Adrenal gland (tissue), 12 donors: ENCODE data around the gene DLX3. TPM values are rescaled to one million over a fixed set of nuclear protein-coding genes. Genes with fewer than 3 reads are reported as not detected.

Source experiments
- DNase-seq, 7 donors: peaks; one replicate each; pipeline ENCODE4 v3.0.0-alpha.2; 2019 to 2020
- H3K27ac ChIP-seq, 5 donors: fragments of 200-600 bp; sonication (generic) in 4 of 5; 1 replicate in 3 of 5; 2 replicates in 2 of 5; pipeline versions ENCODE4 v1.5.1 to v1.8.0; 2016 to 2020; ENCODE audit warnings: mild to moderate bottlenecking in 1 of 5
- H3K27me3 ChIP-seq: fragments of 200-600 bp; 2 replicates; pipeline ENCODE4 v1.8.0; 2021
- H3K36me3 ChIP-seq, 2 donors: fragments of 200-600 bp; replicated peaks in 1 of 2; 1 replicate in 1 of 2; 2 replicates in 1 of 2; pipeline versions ENCODE4 v1.5.1 to v1.8.0; 2018 to 2022
- H3K4me1 ChIP-seq, 2 donors: fragments of 200-600 bp; replicated peaks in 1 of 2; 1 replicate in 1 of 2; 2 replicates in 1 of 2; pipeline versions ENCODE4 v1.5.1 to v1.8.0; 2018 to 2021
- H3K4me3 ChIP-seq, 4 donors: fragments of 200-600 bp; sonication (generic) in 3 of 4; one replicate each; pipeline ENCODE4 v1.5.1; 2016 to 2018
- H3K9me3 ChIP-seq, 3 donors: fragments of 200-600 bp; sonication (generic) in 1 of 3; replicated peaks in 1 of 3; 1 replicate in 2 of 3; 2 replicates in 1 of 3; pipeline versions ENCODE4 v1.5.1 to v1.8.0; 2016 to 2021
- CTCF ChIP-seq, 6 experiments: fragments of 450-650 bp in 4 of 6; fragments of 200-600 bp in 2 of 6; sonication (generic) in 1 of 6; IDR thresholded peaks; 1 replicate in 5 of 6; 2 replicates in 1 of 6; pipeline versions ENCODE4 v1.5.1 to v1.8.0; 2016 to 2021; ENCODE audit warnings: antibody characterized with exemption in 6 of 6, mild to moderate bottlenecking in 2 of 6, moderate library complexity in 1 of 6
- POLR2A ChIP-seq, 2 donors: fragments of 450-650 bp; IDR thresholded peaks; one replicate each; pipeline ENCODE4 v1.6.1; 2017; ENCODE audit warnings: antibody characterized with exemption in 2 of 2, mild to moderate bottlenecking in 2 of 2, moderate library complexity in 1 of 2
- whole genome bisulfite sequencing, 4 donors: extraction: QIAGEN DNeasy Blood & Tissue Kit in 2 of 4; methylation state at CpG; one replicate each; pipeline versions ENCODE4 v1.1.5 to v1.1.7; 2013 to 2017; 5-methylcytosine and 5-hydroxymethylcytosine counted together
- intact Hi-C, 2 donors: fragments of 100-400 bp; cut with DNase I; formaldehyde crosslinking; loops; one replicate each; pipeline versions ENCODE4 v1.14.1 to v1.15.0; 2022 to 2023
- polyA plus RNA-seq, 3 donors: library from polyadenylated mRNA; stranded (reverse); fragments of 200-250 nt in 2 of 3; fragments of 350-450 nt in 1 of 3; fragmentation: Illumina TruSeq in 1 of 3; extraction: RNeasy Lipid Tissue Mini Kit (QIAGEN cat#74804) in 1 of 3; gene quantifications; one replicate each; pipeline ENCODE4 v1.2.3, GENCODE V29; 2013 to 2014
- total RNA-seq, 9 donors: library from RNA; depleted of rRNA in 4 of 9; stranded (reverse); fragments of >200 nt in 4 of 9; fragments of 120-200 nt in 1 of 9; fragmentation: NEBNext Ultra II Directional in 1 of 9; extraction: Animal tissue kit (Norgen Biotek cat#: 25700) in 1 of 9; gene quantifications; one replicate each; pipeline versions ENCODE4 v1.1.0 to v1.2.4, GENCODE V29; 2013 to 2023
- donor health status: healthy with polysubstance abuse.
- donor health status: Bipolar disorder and iron deficiency.
- donor health status: DM: yes; HTN: yes; CAD: no.
- donor health status: DM: no; HTN: no; CAD: no.
- donor health status: DM: no; HTN: no; CAD: no.
- donor health status: DM: yes; HTN: yes; CAD: no.

The DLX3 gene
- total and polyA plus RNA-seq, 12 donors: 0.07 to 0.83 (median 0.36) TPM; not detected in 4

GRCh38 chr17:49989518-49989880 is 5.5 kb downstream of the DLX3 start:
- DNase-seq: peak in 1 of 7 donors; percentile 3
- intact Hi-C loops: no loop called here
- H3K27ac ChIP-seq: no peak overlapping the region
- peaks cover 25% of the 10 kb centered on the region for H3K27me3 ChIP-seq
- peaks cover 14% of the 10 kb centered on the region in 2 donors for H3K4me1 ChIP-seq
- 84 to 100% (median 87%) methylated on average over 1 to 4 of the region's 4 CpGs for WGBS, 4 donors
- TF ChIP-seq POLR2A (IDR thresholded peaks at IDR 0.05) (no peak), CTCF (IDR thresholded peaks at IDR 0.05) (no peak)
- H3K4me3 ChIP-seq: no peak overlapping the region
- H3K9me3 ChIP-seq: no peaks in the 10 kb centered on the region
- H3K36me3 ChIP-seq: no peaks in the 10 kb centered on the region

GRCh38 chr17:49987681-49988441 is 7.2 kb downstream of the DLX3 start:
- whole genome bisulfite sequencing, 4 donors: 2 to 16% (median 13%) methylated on average over 8 to 17 of the region's 17 CpGs
- DNase-seq: peak in 3 of 7 donors; percentile 16 to 60 (median 41)
- no peak for TF ChIP-seq POLR2A (IDR thresholded peaks at IDR 0.05)
- TF ChIP-seq CTCF (IDR thresholded peaks at IDR 0.05): no peak

GRCh38 chr17:49987290-49987585 is 7.8 kb downstream of the DLX3 start:
- H3K27ac ChIP-seq: no peak overlapping the region
- WGBS, 4 donors: 26 to 46% (median 43%) methylated on average over 1 to 2 of the region's 2 CpGs; no CpG with 5 or more reads in 1 of the 4 donors
- intact Hi-C loops: no loop called here
- H3K9me3 ChIP-seq: no peaks in the 10 kb centered on the region
- H3K27me3 ChIP-seq: peaks cover 9% of the 10 kb centered on the region
- H3K36me3 ChIP-seq: no peaks in the 10 kb centered on the region
- TF ChIP-seq POLR2A (IDR thresholded peaks at IDR 0.05): no peak
- TF ChIP-seq CTCF (IDR thresholded peaks at IDR 0.05): no peak
- DNase-seq: peak in 1 of 7 donors; percentile 3
- no peak overlapping the region for H3K4me3 ChIP-seq
- no peaks in the 10 kb centered on the region for H3K4me1 ChIP-seq

More at GRCh38 chr17:49987681-49988441, 7.2 kb downstream of the DLX3 start:
- H3K27ac ChIP-seq: no peak overlapping the region
- H3K9me3 ChIP-seq: no peaks in the 10 kb centered on the region
- H3K4me3 ChIP-seq: no peak overlapping the region
- H3K27me3 ChIP-seq: peaks cover 13% of the 10 kb centered on the region
- no peaks in the 10 kb centered on the region for H3K4me1 ChIP-seq
- no peaks in the 10 kb centered on the region for H3K36me3 ChIP-seq
- intact Hi-C loops: no loop called here

- no peaks in the 10 kb centered on the region for H3K9me3 ChIP-seq
- WGBS, 4 donors: 52 to 57% (median 52%) methylated on average over 6 of the region's 6 CpGs
- no peak for TF ChIP-seq POLR2A (IDR thresholded peaks at IDR 0.05)
- TF ChIP-seq CTCF (IDR thresholded peaks at IDR 0.05): no peak
- H3K27me3 ChIP-seq: peaks cover 9% of the 10 kb centered on the region
- H3K4me1 ChIP-seq: no peaks in the 10 kb centered on the region
- no peak for DNase-seq
- no peaks in the 10 kb centered on the region for H3K36me3 ChIP-seq
- intact Hi-C loops: no loop called here
- H3K27ac ChIP-seq: no peak overlapping the region
- H3K4me3 ChIP-seq: no peak overlapping the region
Observed at GRCh38 chr17:49986396-49987289, 8.4 kb downstream of the DLX3 start.
